ENCODE measurements around the gene CAMTA1.

The CAMTA1 gene

GRCh38 chr1:7256526-7256925, 471.3 kb downstream of the CAMTA1 start:
- no peak for DNase-seq (ENCODE audit: low read depth)

- DNase-seq (ENCODE audit: low read depth): no peak
These were observed 472.0 kb downstream of the CAMTA1 start for GRCh38 chr1:7257225-7257624.

- no peak for DNase-seq (ENCODE audit: low read depth)
These were observed 473.4 kb downstream of the CAMTA1 start for GRCh38 chr1:7258589-7259135.

- no peak for DNase-seq (ENCODE audit: low read depth)
These were observed 474.7 kb downstream of the CAMTA1 start for GRCh38 chr1:7259955-7260354.

GRCh38 chr1:7261490-7261889, 476.2 kb downstream of the CAMTA1 start:
- no peak for DNase-seq (ENCODE audit: low read depth)

GRCh38 chr1:7262611-7263010, 477.4 kb downstream of the CAMTA1 start:
- DNase-seq (ENCODE audit: low read depth): no peak

- DNase-seq (ENCODE audit: low read depth): no peak
These were observed 478.0 kb downstream of the CAMTA1 start for GRCh38 chr1:7263021-7263960.

- DNase-seq (ENCODE audit: low read depth): no peak
These were observed 478.8 kb downstream of the CAMTA1 start for GRCh38 chr1:7264101-7264500.

GRCh38 chr1:7265771-7266371, 480.6 kb downstream of the CAMTA1 start:
- DNase-seq (ENCODE audit: low read depth): peak; percentile 52

- DNase-seq (ENCODE audit: low read depth): no peak
These were observed 481.3 kb downstream of the CAMTA1 start for GRCh38 chr1:7266561-7266960.

GRCh38 chr1:7267493-7267892, 482.2 kb downstream of the CAMTA1 start:
- DNase-seq (ENCODE audit: low read depth): no peak

GRCh38 chr1:7268983-7269382, 483.7 kb downstream of the CAMTA1 start:
- no peak for DNase-seq (ENCODE audit: low read depth)

GRCh38 chr1:7269525-7269924, 484.3 kb downstream of the CAMTA1 start:
- no peak for DNase-seq (ENCODE audit: low read depth)

GRCh38 chr1:7274256-7274655, 489.0 kb downstream of the CAMTA1 start:
- DNase-seq (ENCODE audit: low read depth): no peak

GRCh38 chr1:7278045-7278444, 492.8 kb downstream of the CAMTA1 start:
- no peak for DNase-seq (ENCODE audit: low read depth)

- DNase-seq (ENCODE audit: low read depth): no peak
These were observed 493.8 kb downstream of the CAMTA1 start for GRCh38 chr1:7278827-7279765.

- no peak for DNase-seq (ENCODE audit: low read depth)
These were observed 494.5 kb downstream of the CAMTA1 start for GRCh38 chr1:7279769-7280168.

GRCh38 chr1:7280347-7280960, 495.2 kb downstream of the CAMTA1 start:
- DNase-seq (ENCODE audit: low read depth): no peak

- peak; percentile 48 for DNase-seq (ENCODE audit: low read depth)
These were observed 496.6 kb downstream of the CAMTA1 start for GRCh38 chr1:7281821-7282220.

GRCh38 chr1:7284839-7285435, 499.7 kb downstream of the CAMTA1 start:
- no peak for DNase-seq (ENCODE audit: low read depth)

- DNase-seq (ENCODE audit: low read depth): no peak
These were observed 500.7 kb downstream of the CAMTA1 start for GRCh38 chr1:7285856-7286454.
